HEK293 (cell line): Measurements from ENCODE around the gene ZNF416.

Experiments used
- GFI1B ChIP-seq: fragments of 450-650 bp; formaldehyde crosslinking; IDR thresholded peaks from 2 replicates; pipeline ENCODE4 v1.5.1; 2016; ENCODE audit warnings: missing biosample characterization, missing genetic modification characterization
- GLI4 ChIP-seq: fragments of 450-650 bp; formaldehyde crosslinking; IDR thresholded peaks from 2 replicates; pipeline ENCODE4 v1.5.1; 2016; ENCODE audit warnings: missing biosample characterization, missing genetic modification characterization
- GLIS1 ChIP-seq: fragments of 450-650 bp; formaldehyde crosslinking; IDR thresholded peaks from 2 replicates; pipeline ENCODE4 v1.5.1; 2016; ENCODE audit warnings: missing biosample characterization, missing genetic modification characterization
- GLIS2 ChIP-seq: fragments of 450-650 bp; formaldehyde crosslinking; IDR thresholded peaks from 2 replicates; pipeline ENCODE4 v1.5.1; 2016; ENCODE audit warnings: missing biosample characterization, missing genetic modification characterization
- KLF7 ChIP-seq: fragments of 450-650 bp; formaldehyde crosslinking; IDR thresholded peaks from 2 replicates; pipeline ENCODE4 v1.5.1; 2016; ENCODE audit warnings: missing biosample characterization, missing genetic modification characterization, borderline replicate concordance
- KLF9 ChIP-seq: fragments of 450-650 bp; formaldehyde crosslinking; IDR thresholded peaks from 2 replicates; pipeline ENCODE4 v1.5.1; 2016; ENCODE audit warnings: missing biosample characterization, missing genetic modification characterization, low read depth
- SCRT1 ChIP-seq: fragments of 450-650 bp; formaldehyde crosslinking; IDR thresholded peaks from 2 replicates; pipeline ENCODE4 v1.5.1; 2016; ENCODE audit warnings: missing biosample characterization, missing genetic modification characterization, borderline replicate concordance
- SETDB1 ChIP-seq: IDR thresholded peaks from one replicate; pipeline ENCODE4 v1.6.1; 2017; ENCODE audit warnings: mild to moderate bottlenecking, low read length, moderate library complexity, mixed read lengths; ENCODE audit not compliant: insufficient read length
- SP3 ChIP-seq: fragments of 450-650 bp; formaldehyde crosslinking; IDR thresholded peaks from 2 replicates; pipeline ENCODE4 v1.5.1; 2016; ENCODE audit warnings: missing biosample characterization, missing genetic modification characterization
- SP7 ChIP-seq: fragments of 450-650 bp; formaldehyde crosslinking; IDR thresholded peaks from 2 replicates; pipeline ENCODE4 v1.5.1; 2016; ENCODE audit warnings: missing biosample characterization, missing genetic modification characterization
- WT1 ChIP-seq: fragments of 450-650 bp; formaldehyde crosslinking; IDR thresholded peaks from 2 replicates; pipeline ENCODE4 v1.5.1; 2016; ENCODE audit warnings: missing biosample characterization, missing genetic modification characterization
- YY2 ChIP-seq: fragments of 450-650 bp; formaldehyde crosslinking; IDR thresholded peaks from 2 replicates; pipeline ENCODE4 v1.5.1; 2016; ENCODE audit warnings: missing biosample characterization, missing genetic modification characterization
- ZBTB7A ChIP-seq: fragments of 450-650 bp; formaldehyde crosslinking; IDR thresholded peaks from 2 replicates; pipeline ENCODE4 v1.5.1; 2016; ENCODE audit warnings: low read depth, missing biosample characterization, missing genetic modification characterization
- ZBTB8A ChIP-seq: fragments of 450-650 bp; formaldehyde crosslinking; IDR thresholded peaks from 2 replicates; pipeline ENCODE4 v1.5.1; 2016; ENCODE audit warnings: missing biosample characterization, missing genetic modification characterization
- ZNF121 ChIP-seq: fragments of 450-650 bp; formaldehyde crosslinking; IDR thresholded peaks from 2 replicates; pipeline ENCODE4 v1.5.1; 2016; ENCODE audit warnings: missing biosample characterization, missing genetic modification characterization
- ZNF324 ChIP-seq: fragments of 450-650 bp; formaldehyde crosslinking; IDR thresholded peaks from 2 replicates; pipeline ENCODE4 v1.5.1; 2016; ENCODE audit warnings: missing biosample characterization, missing genetic modification characterization
- ZNF473 ChIP-seq: fragments of 450-650 bp; formaldehyde crosslinking; IDR thresholded peaks from 2 replicates; pipeline ENCODE4 v1.5.1; 2017; ENCODE audit warnings: missing biosample characterization, missing genetic modification characterization
- ZNF510 ChIP-seq: fragments of 450-650 bp; formaldehyde crosslinking; IDR thresholded peaks from 2 replicates; pipeline ENCODE4 v1.5.1; 2018; ENCODE audit warnings: mild to moderate bottlenecking, missing genetic modification characterization, missing biosample characterization; ENCODE audit not compliant: insufficient replicate concordance
- ZNF560 ChIP-seq: fragments of 450-650 bp; formaldehyde crosslinking; IDR thresholded peaks from 2 replicates; pipeline ENCODE4 v1.5.1; 2017; ENCODE audit warnings: missing biosample characterization, missing genetic modification characterization, borderline replicate concordance
- ZNF561 ChIP-seq: fragments of 450-650 bp; IDR thresholded peaks from 2 replicates; pipeline ENCODE4 v1.5.1; 2018; ENCODE audit warnings: missing biosample characterization, missing genetic modification characterization, borderline replicate concordance
- ZNF660 ChIP-seq: fragments of 450-650 bp; IDR thresholded peaks from 2 replicates; pipeline ENCODE4 v1.5.1; 2018; ENCODE audit warnings: missing biosample characterization, mild to moderate bottlenecking, missing genetic modification characterization
- ZNF677 ChIP-seq: fragments of 450-650 bp; IDR thresholded peaks from 2 replicates; pipeline ENCODE4 v1.5.0; 2018; ENCODE audit warnings: missing biosample characterization, mild to moderate bottlenecking, missing genetic modification characterization, moderate library complexity
- ZSCAN30 ChIP-seq: fragments of 450-650 bp; IDR thresholded peaks from 2 replicates; pipeline ENCODE4 v1.5.1; 2018; ENCODE audit warnings: missing biosample characterization, mild to moderate bottlenecking, missing genetic modification characterization, moderate library complexity
- TF ChIP-seq, protein P1 (sequence below): fragments of 450-650 bp; formaldehyde crosslinking; IDR thresholded peaks from 2 replicates; pipeline ENCODE4 v1.5.1; 2017; ENCODE audit warnings: missing biosample characterization, missing genetic modification characterization
- TF ChIP-seq, protein P2 (sequence below): fragments of 450-650 bp; formaldehyde crosslinking; IDR thresholded peaks from 2 replicates; pipeline ENCODE4 v1.5.1; 2016; ENCODE audit warnings: missing biosample characterization, missing genetic modification characterization, low read depth
- TF ChIP-seq, protein P3 (sequence below): fragments of 450-650 bp; formaldehyde crosslinking; IDR thresholded peaks from 2 replicates; pipeline ENCODE4 v1.5.1; 2016; ENCODE audit warnings: missing biosample characterization, missing genetic modification characterization
- TF ChIP-seq, protein P4 (sequence below): fragments of 450-650 bp; formaldehyde crosslinking; conservative IDR thresholded peaks from 2 replicates; pipeline ENCODE4 v1.5.1; 2016; ENCODE audit warnings: low read depth, missing biosample characterization, missing genetic modification characterization
- TF ChIP-seq, protein P5 (sequence below): fragments of 450-650 bp; formaldehyde crosslinking; IDR thresholded peaks from 2 replicates; pipeline ENCODE4 v1.5.1; 2017; ENCODE audit warnings: missing biosample characterization, missing genetic modification characterization

Gene ZNF416

DNA sequence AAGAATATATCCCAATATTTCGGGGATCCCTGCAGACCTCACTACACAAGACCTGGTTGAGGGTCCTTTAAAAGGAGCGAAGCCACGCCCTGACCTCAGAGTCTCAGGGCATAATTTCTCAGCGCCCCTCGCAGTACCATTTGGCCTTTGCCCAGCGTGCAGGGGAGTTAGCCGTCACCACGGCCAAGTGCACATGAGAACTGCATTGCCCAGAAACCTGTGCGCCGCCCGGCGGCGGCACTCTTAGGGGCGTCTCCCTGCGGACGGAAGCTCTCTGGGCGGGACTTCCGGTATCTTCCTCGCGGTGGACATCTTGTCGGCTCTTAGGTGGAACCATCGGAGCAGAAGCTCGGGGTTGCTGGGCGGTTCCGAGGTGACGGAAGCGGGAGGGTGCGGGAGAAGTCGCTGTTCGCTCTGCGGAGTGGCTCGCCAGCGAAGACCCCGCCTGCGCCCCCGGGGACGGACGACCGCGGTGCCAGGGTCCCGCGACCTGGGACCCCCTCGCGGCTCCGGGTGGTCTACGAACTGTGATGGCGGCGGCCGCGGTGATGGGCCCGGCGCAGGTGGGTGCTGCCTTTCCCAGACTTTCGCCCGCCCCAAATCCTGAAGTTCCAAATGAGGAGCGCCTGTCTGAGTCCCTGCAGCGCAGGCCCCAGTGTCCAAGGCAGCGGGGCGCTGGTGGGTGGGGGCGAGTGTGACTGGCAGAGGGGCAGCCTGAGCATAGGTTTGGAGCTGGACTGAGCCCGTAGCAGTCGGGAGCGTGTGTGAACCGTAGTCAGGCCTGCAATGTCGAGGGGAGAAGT is 35.4 kb upstream of the ZNF416 start, which contains the start of gene ZNF134 (continued):
- TF ChIP-seq, protein P1, sequence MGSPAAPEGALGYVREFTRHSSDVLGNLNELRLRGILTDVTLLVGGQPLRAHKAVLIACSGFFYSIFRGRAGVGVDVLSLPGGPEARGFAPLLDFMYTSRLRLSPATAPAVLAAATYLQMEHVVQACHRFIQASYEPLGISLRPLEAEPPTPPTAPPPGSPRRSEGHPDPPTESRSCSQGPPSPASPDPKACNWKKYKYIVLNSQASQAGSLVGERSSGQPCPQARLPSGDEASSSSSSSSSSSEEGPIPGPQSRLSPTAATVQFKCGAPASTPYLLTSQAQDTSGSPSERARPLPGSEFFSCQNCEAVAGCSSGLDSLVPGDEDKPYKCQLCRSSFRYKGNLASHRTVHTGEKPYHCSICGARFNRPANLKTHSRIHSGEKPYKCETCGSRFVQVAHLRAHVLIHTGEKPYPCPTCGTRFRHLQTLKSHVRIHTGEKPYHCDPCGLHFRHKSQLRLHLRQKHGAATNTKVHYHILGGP = no peak
- TF ChIP-seq GLI4 (tag by site-specific recombination) = no peak
- no peak for TF ChIP-seq SETDB1
- no peak for TF ChIP-seq ZNF473
- no peak for TF ChIP-seq SCRT1 (tag by site-specific recombination)
- no peak for TF ChIP-seq ZNF324 (tag by site-specific recombination)
- 0 out of 2 replicates have a peak, but pooled peaks have one; percentile 16 for TF ChIP-seq ZNF660 (tag by site-specific recombination)
- TF ChIP-seq SP7 (tag by site-specific recombination) = 0 out of 2 replicates have a peak, but pooled peaks have one; percentile 27
- TF ChIP-seq, protein P2, sequence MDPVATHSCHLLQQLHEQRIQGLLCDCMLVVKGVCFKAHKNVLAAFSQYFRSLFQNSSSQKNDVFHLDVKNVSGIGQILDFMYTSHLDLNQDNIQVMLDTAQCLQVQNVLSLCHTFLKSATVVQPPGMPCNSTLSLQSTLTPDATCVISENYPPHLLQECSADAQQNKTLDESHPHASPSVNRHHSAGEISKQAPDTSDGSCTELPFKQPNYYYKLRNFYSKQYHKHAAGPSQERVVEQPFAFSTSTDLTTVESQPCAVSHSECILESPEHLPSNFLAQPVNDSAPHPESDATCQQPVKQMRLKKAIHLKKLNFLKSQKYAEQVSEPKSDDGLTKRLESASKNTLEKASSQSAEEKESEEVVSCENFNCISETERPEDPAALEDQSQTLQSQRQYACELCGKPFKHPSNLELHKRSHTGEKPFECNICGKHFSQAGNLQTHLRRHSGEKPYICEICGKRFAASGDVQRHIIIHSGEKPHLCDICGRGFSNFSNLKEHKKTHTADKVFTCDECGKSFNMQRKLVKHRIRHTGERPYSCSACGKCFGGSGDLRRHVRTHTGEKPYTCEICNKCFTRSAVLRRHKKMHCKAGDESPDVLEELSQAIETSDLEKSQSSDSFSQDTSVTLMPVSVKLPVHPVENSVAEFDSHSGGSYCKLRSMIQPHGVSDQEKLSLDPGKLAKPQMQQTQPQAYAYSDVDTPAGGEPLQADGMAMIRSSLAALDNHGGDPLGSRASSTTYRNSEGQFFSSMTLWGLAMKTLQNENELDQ = no peak
- 0 out of 2 replicates have a peak, but pooled peaks have one; percentile 1 for TF ChIP-seq ZNF560 (tag by site-specific recombination)
- TF ChIP-seq GLIS2 = peak; percentile 52; the same call in 1 of the 2 replicates
- TF ChIP-seq, protein P3, sequence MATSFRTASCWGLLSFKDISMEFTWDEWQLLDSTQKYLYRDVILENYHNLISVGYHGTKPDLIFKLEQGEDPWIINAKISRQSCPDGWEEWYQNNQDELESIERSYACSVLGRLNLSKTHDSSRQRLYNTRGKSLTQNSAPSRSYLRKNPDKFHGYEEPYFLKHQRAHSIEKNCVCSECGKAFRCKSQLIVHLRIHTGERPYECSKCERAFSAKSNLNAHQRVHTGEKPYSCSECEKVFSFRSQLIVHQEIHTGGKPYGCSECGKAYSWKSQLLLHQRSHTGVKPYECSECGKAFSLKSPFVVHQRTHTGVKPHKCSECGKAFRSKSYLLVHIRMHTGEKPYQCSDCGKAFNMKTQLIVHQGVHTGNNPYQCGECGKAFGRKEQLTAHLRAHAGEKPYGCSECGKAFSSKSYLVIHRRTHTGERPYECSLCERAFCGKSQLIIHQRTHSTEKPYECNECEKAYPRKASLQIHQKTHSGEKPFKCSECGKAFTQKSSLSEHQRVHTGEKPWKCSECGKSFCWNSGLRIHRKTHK (tag by site-specific recombination) = no peak
- TF ChIP-seq ZNF510 (tag by site-specific recombination) = no peak
- TF ChIP-seq, protein P4, sequence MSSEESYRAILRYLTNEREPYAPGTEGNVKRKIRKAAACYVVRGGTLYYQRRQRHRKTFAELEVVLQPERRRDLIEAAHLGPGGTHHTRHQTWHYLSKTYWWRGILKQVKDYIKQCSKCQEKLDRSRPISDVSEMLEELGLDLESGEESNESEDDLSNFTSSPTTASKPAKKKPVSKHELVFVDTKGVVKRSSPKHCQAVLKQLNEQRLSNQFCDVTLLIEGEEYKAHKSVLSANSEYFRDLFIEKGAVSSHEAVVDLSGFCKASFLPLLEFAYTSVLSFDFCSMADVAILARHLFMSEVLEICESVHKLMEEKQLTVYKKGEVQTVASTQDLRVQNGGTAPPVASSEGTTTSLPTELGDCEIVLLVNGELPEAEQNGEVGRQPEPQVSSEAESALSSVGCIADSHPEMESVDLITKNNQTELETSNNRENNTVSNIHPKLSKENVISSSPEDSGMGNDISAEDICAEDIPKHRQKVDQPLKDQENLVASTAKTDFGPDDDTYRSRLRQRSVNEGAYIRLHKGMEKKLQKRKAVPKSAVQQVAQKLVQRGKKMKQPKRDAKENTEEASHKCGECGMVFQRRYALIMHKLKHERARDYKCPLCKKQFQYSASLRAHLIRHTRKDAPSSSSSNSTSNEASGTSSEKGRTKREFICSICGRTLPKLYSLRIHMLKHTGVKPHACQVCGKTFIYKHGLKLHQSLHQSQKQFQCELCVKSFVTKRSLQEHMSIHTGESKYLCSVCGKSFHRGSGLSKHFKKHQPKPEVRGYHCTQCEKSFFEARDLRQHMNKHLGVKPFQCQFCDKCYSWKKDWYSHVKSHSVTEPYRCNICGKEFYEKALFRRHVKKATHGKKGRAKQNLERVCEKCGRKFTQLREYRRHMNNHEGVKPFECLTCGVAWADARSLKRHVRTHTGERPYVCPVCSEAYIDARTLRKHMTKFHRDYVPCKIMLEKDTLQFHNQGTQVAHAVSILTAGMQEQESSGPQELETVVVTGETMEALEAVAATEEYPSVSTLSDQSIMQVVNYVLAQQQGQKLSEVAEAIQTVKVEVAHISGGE (tag by site-specific recombination) = peak; percentile 83
- TF ChIP-seq, protein P5, sequence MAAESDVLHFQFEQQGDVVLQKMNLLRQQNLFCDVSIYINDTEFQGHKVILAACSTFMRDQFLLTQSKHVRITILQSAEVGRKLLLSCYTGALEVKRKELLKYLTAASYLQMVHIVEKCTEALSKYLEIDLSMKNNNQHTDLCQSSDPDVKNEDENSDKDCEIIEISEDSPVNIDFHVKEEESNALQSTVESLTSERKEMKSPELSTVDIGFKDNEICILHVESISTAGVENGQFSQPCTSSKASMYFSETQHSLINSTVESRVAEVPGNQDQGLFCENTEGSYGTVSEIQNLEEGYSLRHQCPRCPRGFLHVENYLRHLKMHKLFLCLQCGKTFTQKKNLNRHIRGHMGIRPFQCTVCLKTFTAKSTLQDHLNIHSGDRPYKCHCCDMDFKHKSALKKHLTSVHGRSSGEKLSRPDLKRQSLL (tag by site-specific recombination) = no peak
- peak; percentile 30 for TF ChIP-seq ZBTB8A (tag by site-specific recombination)
- peak; percentile 67 for TF ChIP-seq YY2 (tag by site-specific recombination)
- no peak for TF ChIP-seq GFI1B (tag by site-specific recombination)
- peak; percentile 89 for TF ChIP-seq SP3 (tag by site-specific recombination)
- TF ChIP-seq ZNF561 (tag by site-specific recombination) = peak; percentile 47; the same call in 1 of the 2 replicates
- TF ChIP-seq ZBTB7A (tag by site-specific recombination) = 0 out of 2 replicates have a peak, but pooled peaks have one; percentile 51
- TF ChIP-seq GLIS1 (tag by site-specific recombination) = 0 out of 2 replicates have a peak, but pooled peaks have one; percentile 29
- TF ChIP-seq ZNF121 = no peak
- peak; percentile 37; the same call in 1 of the 2 replicates for TF ChIP-seq ZSCAN30 (tag by site-specific recombination)
- no peak; the same call in 1 of the 2 replicates for TF ChIP-seq KLF9 (tag by site-specific recombination)
- peak; percentile 57; the same call in 1 of the 2 replicates for TF ChIP-seq KLF7
- TF ChIP-seq ZNF677 = no peak
- TF ChIP-seq WT1 (tag by site-specific recombination) = no peak
